ENCODE data around the gene SH3GL1. TPM values are rescaled to one million over a fixed set of nuclear protein-coding genes. Genes with fewer than 3 reads are reported as not detected.

The SH3GL1 gene
- total and polyA plus RNA-seq, 10 of the 15 experiments (the other 5 are each of a cell fraction or from before 2014, with no cell fraction given), result 0.93 to 47.4 (median 28.4) TPM

DNA sequence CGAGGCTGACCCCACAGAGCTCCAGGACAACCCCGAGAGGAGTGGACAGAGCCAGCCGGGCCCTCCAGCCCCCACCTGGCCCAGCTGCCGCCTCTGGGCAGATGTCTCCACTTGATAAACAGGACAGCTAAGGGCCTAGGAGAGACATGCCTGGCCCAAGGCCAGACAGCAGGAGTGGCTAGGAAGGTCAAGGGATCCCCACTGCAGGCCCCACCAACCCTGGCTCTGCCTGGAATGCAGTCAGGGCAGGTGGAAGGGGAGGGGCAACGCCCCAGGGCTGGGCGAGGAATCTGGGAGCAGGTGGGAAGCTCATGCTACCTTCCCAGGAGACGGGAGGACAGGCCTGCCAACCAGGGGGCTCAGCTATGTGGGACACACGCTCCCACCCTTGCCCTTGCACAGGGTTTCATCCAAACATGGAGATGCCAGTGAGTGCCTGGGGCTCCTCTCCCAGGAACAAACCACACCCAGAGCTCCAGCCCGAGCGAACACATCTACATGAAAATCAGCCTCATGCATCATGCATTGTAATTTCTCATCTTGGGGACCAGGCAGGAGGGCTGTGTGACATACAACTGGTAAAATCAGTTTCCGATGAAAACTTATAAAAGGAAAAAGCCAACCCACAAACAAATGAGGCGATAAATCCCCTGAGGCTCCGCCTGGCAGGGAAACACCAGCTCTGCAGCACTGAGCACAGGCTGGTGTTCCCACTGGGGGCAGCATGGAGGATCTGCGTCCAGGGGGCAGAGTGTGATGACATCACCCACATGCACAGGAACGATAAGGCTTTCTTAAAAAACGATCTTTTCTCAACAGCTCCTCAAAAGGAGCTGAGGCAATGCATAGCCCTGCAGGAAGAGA, 25.0 kb downstream of the SH3GL1 start (continued):
- TF ChIP-seq, protein P1, sequence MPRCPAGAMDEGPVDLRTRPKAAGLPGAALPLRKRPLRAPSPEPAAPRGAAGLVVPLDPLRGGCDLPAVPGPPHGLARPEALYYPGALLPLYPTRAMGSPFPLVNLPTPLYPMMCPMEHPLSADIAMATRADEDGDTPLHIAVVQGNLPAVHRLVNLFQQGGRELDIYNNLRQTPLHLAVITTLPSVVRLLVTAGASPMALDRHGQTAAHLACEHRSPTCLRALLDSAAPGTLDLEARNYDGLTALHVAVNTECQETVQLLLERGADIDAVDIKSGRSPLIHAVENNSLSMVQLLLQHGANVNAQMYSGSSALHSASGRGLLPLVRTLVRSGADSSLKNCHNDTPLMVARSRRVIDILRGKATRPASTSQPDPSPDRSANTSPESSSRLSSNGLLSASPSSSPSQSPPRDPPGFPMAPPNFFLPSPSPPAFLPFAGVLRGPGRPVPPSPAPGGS (IDR thresholded peaks at IDR 0.05; ENCODE audit: borderline replicate concordance, insufficient read depth, low read depth, low read length, poor library complexity, severe bottlenecking), result no peak
- TF ChIP-seq MXI1 (IDR thresholded peaks at IDR 0.05; ENCODE audit: low read depth, low read length) (peak; percentile 35; the same call in 1 of the 2 replicates), JUNB (IDR thresholded peaks at IDR 0.05) (peak; percentile 43), MTA2 (IDR thresholded peaks at IDR 0.05; ENCODE audit: low read depth) (peak; percentile 24; the same call in 1 of the 2 replicates), RAD51 (IDR thresholded peaks at IDR 0.05) (no peak), ATF7 (IDR thresholded peaks at IDR 0.05; ENCODE audit: low read depth) (peak; percentile 98), NFYA (IDR thresholded peaks at IDR 0.05; ENCODE audit: borderline replicate concordance, low read depth, low read length) (no peak), SMARCA5 (IDR thresholded peaks at IDR 0.05) (peak; percentile 69; the same call in 1 of the 2 replicates), EED (IDR thresholded peaks at IDR 0.05; ENCODE audit: low read depth) (peak; percentile 77), MEF2B (IDR thresholded peaks at IDR 0.05; ENCODE audit: partially characterized antibody, poor library complexity, severe bottlenecking) (peak; percentile 95), LARP7 (IDR thresholded peaks at IDR 0.05) (no peak)
- TF ChIP-seq, protein P2, sequence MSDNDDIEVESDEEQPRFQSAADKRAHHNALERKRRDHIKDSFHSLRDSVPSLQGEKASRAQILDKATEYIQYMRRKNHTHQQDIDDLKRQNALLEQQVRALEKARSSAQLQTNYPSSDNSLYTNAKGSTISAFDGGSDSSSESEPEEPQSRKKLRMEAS (IDR thresholded peaks at IDR 0.05; ENCODE audit: low read depth, low read length), result no peak
- TF ChIP-seq, protein P3, sequence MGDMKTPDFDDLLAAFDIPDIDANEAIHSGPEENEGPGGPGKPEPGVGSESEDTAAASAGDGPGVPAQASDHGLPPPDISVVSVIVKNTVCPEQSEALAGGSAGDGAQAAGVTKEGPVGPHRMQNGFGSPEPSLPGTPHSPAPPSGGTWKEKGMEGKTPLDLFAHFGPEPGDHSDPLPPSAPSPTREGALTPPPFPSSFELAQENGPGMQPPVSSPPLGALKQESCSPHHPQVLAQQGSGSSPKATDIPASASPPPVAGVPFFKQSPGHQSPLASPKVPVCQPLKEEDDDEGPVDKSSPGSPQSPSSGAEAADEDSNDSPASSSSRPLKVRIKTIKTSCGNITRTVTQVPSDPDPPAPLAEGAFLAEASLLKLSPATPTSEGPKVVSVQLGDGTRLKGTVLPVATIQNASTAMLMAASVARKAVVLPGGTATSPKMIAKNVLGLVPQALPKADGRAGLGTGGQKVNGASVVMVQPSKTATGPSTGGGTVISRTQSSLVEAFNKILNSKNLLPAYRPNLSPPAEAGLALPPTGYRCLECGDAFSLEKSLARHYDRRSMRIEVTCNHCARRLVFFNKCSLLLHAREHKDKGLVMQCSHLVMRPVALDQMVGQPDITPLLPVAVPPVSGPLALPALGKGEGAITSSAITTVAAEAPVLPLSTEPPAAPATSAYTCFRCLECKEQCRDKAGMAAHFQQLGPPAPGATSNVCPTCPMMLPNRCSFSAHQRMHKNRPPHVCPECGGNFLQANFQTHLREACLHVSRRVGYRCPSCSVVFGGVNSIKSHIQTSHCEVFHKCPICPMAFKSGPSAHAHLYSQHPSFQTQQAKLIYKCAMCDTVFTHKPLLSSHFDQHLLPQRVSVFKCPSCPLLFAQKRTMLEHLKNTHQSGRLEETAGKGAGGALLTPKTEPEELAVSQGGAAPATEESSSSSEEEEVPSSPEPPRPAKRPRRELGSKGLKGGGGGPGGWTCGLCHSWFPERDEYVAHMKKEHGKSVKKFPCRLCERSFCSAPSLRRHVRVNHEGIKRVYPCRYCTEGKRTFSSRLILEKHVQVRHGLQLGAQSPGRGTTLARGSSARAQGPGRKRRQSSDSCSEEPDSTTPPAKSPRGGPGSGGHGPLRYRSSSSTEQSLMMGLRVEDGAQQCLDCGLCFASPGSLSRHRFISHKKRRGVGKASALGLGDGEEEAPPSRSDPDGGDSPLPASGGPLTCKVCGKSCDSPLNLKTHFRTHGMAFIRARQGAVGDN (IDR thresholded peaks at IDR 0.05), result peak; percentile 35; the same call in 1 of the 2 replicates
- TF ChIP-seq, protein P4, sequence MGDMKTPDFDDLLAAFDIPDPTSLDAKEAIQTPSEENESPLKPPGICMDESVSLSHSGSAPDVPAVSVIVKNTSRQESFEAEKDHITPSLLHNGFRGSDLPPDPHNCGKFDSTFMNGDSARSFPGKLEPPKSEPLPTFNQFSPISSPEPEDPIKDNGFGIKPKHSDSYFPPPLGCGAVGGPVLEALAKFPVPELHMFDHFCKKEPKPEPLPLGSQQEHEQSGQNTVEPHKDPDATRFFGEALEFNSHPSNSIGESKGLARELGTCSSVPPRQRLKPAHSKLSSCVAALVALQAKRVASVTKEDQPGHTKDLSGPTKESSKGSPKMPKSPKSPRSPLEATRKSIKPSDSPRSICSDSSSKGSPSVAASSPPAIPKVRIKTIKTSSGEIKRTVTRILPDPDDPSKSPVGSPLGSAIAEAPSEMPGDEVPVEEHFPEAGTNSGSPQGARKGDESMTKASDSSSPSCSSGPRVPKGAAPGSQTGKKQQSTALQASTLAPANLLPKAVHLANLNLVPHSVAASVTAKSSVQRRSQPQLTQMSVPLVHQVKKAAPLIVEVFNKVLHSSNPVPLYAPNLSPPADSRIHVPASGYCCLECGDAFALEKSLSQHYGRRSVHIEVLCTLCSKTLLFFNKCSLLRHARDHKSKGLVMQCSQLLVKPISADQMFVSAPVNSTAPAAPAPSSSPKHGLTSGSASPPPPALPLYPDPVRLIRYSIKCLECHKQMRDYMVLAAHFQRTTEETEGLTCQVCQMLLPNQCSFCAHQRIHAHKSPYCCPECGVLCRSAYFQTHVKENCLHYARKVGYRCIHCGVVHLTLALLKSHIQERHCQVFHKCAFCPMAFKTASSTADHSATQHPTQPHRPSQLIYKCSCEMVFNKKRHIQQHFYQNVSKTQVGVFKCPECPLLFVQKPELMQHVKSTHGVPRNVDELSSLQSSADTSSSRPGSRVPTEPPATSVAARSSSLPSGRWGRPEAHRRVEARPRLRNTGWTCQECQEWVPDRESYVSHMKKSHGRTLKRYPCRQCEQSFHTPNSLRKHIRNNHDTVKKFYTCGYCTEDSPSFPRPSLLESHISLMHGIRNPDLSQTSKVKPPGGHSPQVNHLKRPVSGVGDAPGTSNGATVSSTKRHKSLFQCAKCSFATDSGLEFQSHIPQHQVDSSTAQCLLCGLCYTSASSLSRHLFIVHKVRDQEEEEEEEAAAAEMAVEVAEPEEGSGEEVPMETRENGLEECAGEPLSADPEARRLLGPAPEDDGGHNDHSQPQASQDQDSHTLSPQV (IDR thresholded peaks at IDR 0.05), result 0 out of 2 replicates have a peak, but pooled peaks have one; percentile 9
